ENCODE data around the gene CFP. TPM values are rescaled to one million over a fixed set of nuclear protein-coding genes. Genes with fewer than 3 reads are reported as not detected.

CFP gene
- total RNA-seq, 1 donor from 2014 or later: 3.7 TPM

DNA sequence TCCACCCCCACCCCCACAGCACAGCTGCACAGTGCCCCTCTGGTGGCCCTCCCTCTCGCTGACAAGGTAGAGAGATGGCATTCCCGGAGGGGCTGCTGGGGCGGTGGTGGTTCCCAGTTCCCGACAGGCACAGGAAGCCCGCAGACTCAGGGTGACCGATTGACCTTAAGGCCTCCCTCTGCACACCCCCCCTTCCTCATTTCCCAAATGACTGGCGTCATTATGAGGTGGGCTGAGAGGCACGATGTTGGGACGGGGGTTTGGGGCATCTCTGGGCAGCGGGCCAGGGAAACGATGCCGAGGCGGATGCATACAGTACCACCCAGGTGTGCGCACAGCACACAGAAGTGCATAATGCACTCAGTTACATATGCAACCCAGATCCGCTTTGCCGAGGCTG lies 51.0 kb downstream of the CFP start:
- H3K4me3 ChIP-seq (ENCODE audit: low read length in 3 of 3): no peak overlapping the region
- no peak overlapping the region for H3K27ac ChIP-seq (ENCODE audit: low read depth, low read length)
- H3K4me1 ChIP-seq (ENCODE audit: control insufficient read depth in 3 of 3, insufficient read depth in 3 of 3, low read length in 3 of 3): peaks cover 0 to 17% (median 0%) of the 10 kb centered on the region in 3 donors
- H3K9me3 ChIP-seq (ENCODE audit: control insufficient read depth in 3 of 3, low read length in 3 of 3): peaks cover 0 to 2% (median 0%) of the 10 kb centered on the region in 3 donors
- peaks cover 0 to 5% (median 0%) of the 10 kb centered on the region in 3 donors for H3K27me3 ChIP-seq (ENCODE audit: control insufficient read depth in 3 of 3, insufficient read depth in 3 of 3, low read length in 3 of 3)
- H3K9ac ChIP-seq (ENCODE audit: low read depth in 1 of 3, low read length in 3 of 3): no peak overlapping the region
- H3K36me3 ChIP-seq (ENCODE audit: control insufficient read depth in 3 of 3, insufficient read depth in 3 of 3, low read length in 3 of 3): no peaks in the 10 kb centered on the region

DNA sequence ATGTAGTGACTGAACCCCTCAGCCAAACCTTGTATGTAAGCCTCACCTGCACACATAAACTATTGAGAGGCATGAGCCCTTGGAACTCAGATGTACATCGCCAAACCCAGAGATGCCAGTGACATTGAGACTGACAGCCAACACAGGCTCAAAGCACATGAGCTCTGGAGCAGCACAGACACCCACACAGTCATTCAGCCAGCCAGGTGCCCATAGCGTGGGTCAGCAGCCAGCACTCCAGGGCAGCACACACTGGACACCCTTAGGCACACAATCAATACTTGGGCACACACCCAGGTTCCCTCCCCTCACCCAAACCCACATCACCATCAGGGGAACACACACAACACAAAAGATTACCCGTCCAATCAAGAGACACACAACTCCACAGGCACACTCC lies 51.8 kb downstream of the CFP start:
- H3K9ac ChIP-seq (ENCODE audit: low read depth in 1 of 3, low read length in 3 of 3): no peak overlapping the region
- H3K27ac ChIP-seq (ENCODE audit: low read depth, low read length): no peak overlapping the region
- H3K4me3 ChIP-seq (ENCODE audit: low read length in 3 of 3): no peak overlapping the region
- no peaks in the 10 kb centered on the region for H3K36me3 ChIP-seq (ENCODE audit: control insufficient read depth in 3 of 3, insufficient read depth in 3 of 3, low read length in 3 of 3)
- H3K4me1 ChIP-seq (ENCODE audit: control insufficient read depth in 3 of 3, insufficient read depth in 3 of 3, low read length in 3 of 3): peaks cover 0 to 21% (median 2%) of the 10 kb centered on the region in 3 donors
- peaks cover 0 to 5% (median 0%) of the 10 kb centered on the region in 3 donors for H3K27me3 ChIP-seq (ENCODE audit: control insufficient read depth in 3 of 3, insufficient read depth in 3 of 3, low read length in 3 of 3)
- peaks cover 0 to 2% (median 0%) of the 10 kb centered on the region in 3 donors for H3K9me3 ChIP-seq (ENCODE audit: control insufficient read depth in 3 of 3, low read length in 3 of 3)

GRCh38 chrX:47577424-47577823 lies 52.3 kb downstream of the CFP start:
- H3K4me3 ChIP-seq (ENCODE audit: low read length in 3 of 3): no peak overlapping the region
- no peaks in the 10 kb centered on the region for H3K36me3 ChIP-seq (ENCODE audit: control insufficient read depth in 3 of 3, insufficient read depth in 3 of 3, low read length in 3 of 3)
- H3K4me1 ChIP-seq (ENCODE audit: control insufficient read depth in 3 of 3, insufficient read depth in 3 of 3, low read length in 3 of 3): peaks cover 0 to 21% (median 3%) of the 10 kb centered on the region in 3 donors
- H3K27ac ChIP-seq (ENCODE audit: low read depth, low read length): no peak overlapping the region
- H3K9me3 ChIP-seq (ENCODE audit: control insufficient read depth in 3 of 3, low read length in 3 of 3): peaks cover 0 to 2% (median 0%) of the 10 kb centered on the region in 3 donors
- H3K9ac ChIP-seq (ENCODE audit: low read depth in 1 of 3, low read length in 3 of 3): no peak overlapping the region
- peaks cover 0 to 5% (median 0%) of the 10 kb centered on the region in 3 donors for H3K27me3 ChIP-seq (ENCODE audit: control insufficient read depth in 3 of 3, insufficient read depth in 3 of 3, low read length in 3 of 3)

- peaks cover 0 to 2% (median 0%) of the 10 kb centered on the region in 3 donors for H3K9me3 ChIP-seq (ENCODE audit: control insufficient read depth in 3 of 3, low read length in 3 of 3)
- peaks cover 2 to 3% (median 2%) of the 10 kb centered on the region in 3 donors for H3K36me3 ChIP-seq (ENCODE audit: control insufficient read depth in 3 of 3, insufficient read depth in 3 of 3, low read length in 3 of 3)
- H3K9ac ChIP-seq (ENCODE audit: low read depth in 1 of 3, low read length in 3 of 3): no peak overlapping the region
- H3K27ac ChIP-seq (ENCODE audit: low read depth, low read length): no peak overlapping the region
- H3K27me3 ChIP-seq (ENCODE audit: control insufficient read depth in 3 of 3, insufficient read depth in 3 of 3, low read length in 3 of 3): peaks cover 0 to 5% (median 0%) of the 10 kb centered on the region in 3 donors
- H3K4me3 ChIP-seq (ENCODE audit: low read length in 3 of 3): no peak overlapping the region
- peaks cover 0 to 15% (median 3%) of the 10 kb centered on the region in 3 donors for H3K4me1 ChIP-seq (ENCODE audit: control insufficient read depth in 3 of 3, insufficient read depth in 3 of 3, low read length in 3 of 3)
Measured at GRCh38 chrX:47576021-47576898, 53.5 kb downstream of the CFP start.

DNA sequence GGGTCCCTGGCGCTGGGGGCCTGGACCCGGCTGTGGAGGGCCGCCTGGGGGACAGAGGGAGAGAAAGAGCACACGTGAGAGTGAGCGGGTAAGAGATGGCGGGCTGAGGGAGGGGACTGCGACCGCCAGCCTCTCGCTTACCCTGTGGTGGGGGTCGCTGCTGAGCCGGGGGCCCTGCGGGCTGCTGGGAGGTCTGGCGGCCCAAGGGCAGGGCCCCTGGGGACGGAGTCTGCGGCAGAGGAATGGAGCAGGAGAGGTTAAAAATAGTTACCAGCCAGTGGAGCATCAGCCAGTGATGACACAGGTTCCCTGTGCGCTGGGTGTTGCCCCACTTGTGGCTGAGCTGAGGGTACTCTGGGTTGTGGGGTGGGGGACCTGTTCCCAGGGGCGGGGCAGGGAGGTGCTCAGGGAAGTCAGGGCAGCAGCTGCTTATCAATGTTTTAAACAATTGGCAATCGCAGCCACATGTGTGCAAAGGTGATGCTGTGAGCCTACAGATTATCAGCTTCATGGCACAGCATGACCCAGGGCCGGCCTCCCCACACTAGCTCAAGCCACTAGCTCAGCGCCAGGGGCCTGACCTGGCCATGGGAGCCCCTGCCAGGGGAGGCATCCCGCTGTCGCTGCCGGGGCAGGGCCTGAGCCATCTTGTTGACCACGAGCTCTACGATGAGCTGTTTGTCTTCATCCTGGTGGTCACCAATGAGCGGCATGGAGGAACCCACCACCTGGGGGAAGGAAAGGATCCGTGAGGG lies 55.0 kb downstream of the CFP start:
- Histone ChIP-seq H3K27me3 (ENCODE audit: control insufficient read depth in 3 of 3, insufficient read depth in 3 of 3, low read length in 3 of 3) (peaks cover 0 to 5% (median 0%) of the 10 kb centered on the region in 3 donors), H3K4me3 (ENCODE audit: low read length in 3 of 3) (peak overlapping the region in 1 of 3 donors; percentile 13), H3K36me3 (ENCODE audit: control insufficient read depth in 3 of 3, insufficient read depth in 3 of 3, low read length in 3 of 3) (peaks cover 6 to 15% (median 10%) of the 10 kb centered on the region in 3 donors), H3K4me1 (ENCODE audit: control insufficient read depth in 3 of 3, insufficient read depth in 3 of 3, low read length in 3 of 3) (peaks cover 0 to 15% (median 3%) of the 10 kb centered on the region in 3 donors), H3K27ac (ENCODE audit: low read depth, low read length) (peak overlapping the region; percentile 44), H3K9me3 (ENCODE audit: control insufficient read depth in 3 of 3, low read length in 3 of 3) (peaks cover 0 to 2% (median 0%) of the 10 kb centered on the region in 3 donors), H3K9ac (ENCODE audit: low read depth in 1 of 3, low read length in 3 of 3) (peak overlapping the region in 1 of 3 donors; percentile 62)

DNA sequence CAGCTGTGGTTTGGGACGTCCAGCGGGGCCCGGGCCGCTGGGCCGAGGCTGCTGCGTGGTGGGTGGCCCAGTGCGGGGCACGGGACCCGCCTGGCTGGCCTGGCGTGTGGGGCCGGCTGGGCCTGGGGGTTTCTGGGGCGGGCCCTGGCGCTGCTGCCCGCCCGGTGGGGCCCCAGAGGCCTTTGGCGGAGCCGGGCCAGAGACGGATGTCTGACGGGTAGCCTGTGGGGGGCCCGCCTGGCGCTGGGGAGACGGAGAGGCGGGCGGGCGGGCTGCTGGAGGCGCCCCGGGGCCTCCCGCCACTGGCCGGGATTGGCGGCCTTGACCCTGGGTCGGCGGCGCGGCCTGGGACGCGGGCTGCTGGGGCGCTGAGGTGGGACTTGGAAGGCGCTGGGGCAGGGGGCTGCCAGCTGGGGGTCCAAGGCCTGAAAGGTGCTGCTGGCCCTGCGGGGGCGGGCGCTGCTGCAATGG lies 55.6 kb downstream of the CFP start:
- Histone ChIP-seq H3K36me3 (ENCODE audit: control insufficient read depth in 3 of 3, insufficient read depth in 3 of 3, low read length in 3 of 3) (peaks cover 11 to 19% (median 16%) of the 10 kb centered on the region in 3 donors), H3K27me3 (ENCODE audit: control insufficient read depth in 3 of 3, insufficient read depth in 3 of 3, low read length in 3 of 3) (peaks cover 0 to 5% (median 0%) of the 10 kb centered on the region in 3 donors), H3K4me1 (ENCODE audit: control insufficient read depth in 3 of 3, insufficient read depth in 3 of 3, low read length in 3 of 3) (peaks cover 0 to 13% (median 3%) of the 10 kb centered on the region in 3 donors), H3K9ac (ENCODE audit: low read depth in 1 of 3, low read length in 3 of 3) (peak overlapping the region; percentile 45 to 62 (median 61)), H3K27ac (ENCODE audit: low read depth, low read length) (peak overlapping the region; percentile 44), H3K9me3 (ENCODE audit: control insufficient read depth in 3 of 3, low read length in 3 of 3) (peaks cover 0 to 2% (median 0%) of the 10 kb centered on the region in 3 donors), H3K4me3 (ENCODE audit: low read length in 3 of 3) (peak overlapping the region in 2 of 3 donors; percentile 35)

GRCh38 chrX:47573341-47574075 lies 56.2 kb downstream of the CFP start:
- Histone ChIP-seq H3K4me3 (ENCODE audit: low read length in 3 of 3) (peak overlapping the region; percentile 30 to 35 (median 35)), H3K36me3 (ENCODE audit: control insufficient read depth in 3 of 3, insufficient read depth in 3 of 3, low read length in 3 of 3) (peaks cover 17 to 21% (median 20%) of the 10 kb centered on the region in 3 donors), H3K9me3 (ENCODE audit: control insufficient read depth in 3 of 3, low read length in 3 of 3) (peaks cover 0 to 2% (median 0%) of the 10 kb centered on the region in 3 donors), H3K27ac (ENCODE audit: low read depth, low read length) (peak overlapping the region; percentile 44), H3K9ac (ENCODE audit: low read depth in 1 of 3, low read length in 3 of 3) (peak overlapping the region; percentile 45 to 61 (median 60)), H3K4me1 (ENCODE audit: control insufficient read depth in 3 of 3, insufficient read depth in 3 of 3, low read length in 3 of 3) (peaks cover 0 to 10% (median 3%) of the 10 kb centered on the region in 3 donors), H3K27me3 (ENCODE audit: control insufficient read depth in 3 of 3, insufficient read depth in 3 of 3, low read length in 3 of 3) (peaks cover 0 to 4% (median 0%) of the 10 kb centered on the region in 3 donors)
